ENCODE results near the gene AGGF1.
"Not testable (repeated sequence)": the region's sequence is repeated elsewhere in the genome, so short reads cannot be mapped to it uniquely, and the experiment has no call there.

The AGGF1 gene

GRCh38 chr5:77031891-77032290, 1.7 kb downstream of the AGGF1 start:
- TF ChIP-seq JUND (IDR thresholded peaks at IDR 0.05; ENCODE audit: low read depth): no peak
- in situ Hi-C loops (cut with HindIII; ENCODE audit: low pct_unique_long_range_greater_than_20kb, low sequenced_read_pairs): no loop called here
- DNase-seq (ENCODE audit: low read depth in 1 of 2, low spot score in 1 of 2): no peak

- in situ Hi-C loops (cut with HindIII; ENCODE audit: low pct_unique_long_range_greater_than_20kb, low sequenced_read_pairs): no loop called here
- TF ChIP-seq JUND (IDR thresholded peaks at IDR 0.05; ENCODE audit: low read depth): no peak
- no peak for DNase-seq (ENCODE audit: low read depth in 1 of 2, low spot score in 1 of 2)
Measured at GRCh38 chr5:77032635-77033034, 2.4 kb downstream of the AGGF1 start.

GRCh38 chr5:77033338-77033737, 3.1 kb downstream of the AGGF1 start:
- no peak for TF ChIP-seq JUND (IDR thresholded peaks at IDR 0.05; ENCODE audit: low read depth)
- no peak for DNase-seq (ENCODE audit: low read depth in 1 of 2, low spot score in 1 of 2)
- in situ Hi-C loops (cut with HindIII; ENCODE audit: low pct_unique_long_range_greater_than_20kb, low sequenced_read_pairs): no loop called here

- DNase-seq (ENCODE audit: low read depth in 1 of 2, low spot score in 1 of 2): no peak
- in situ Hi-C loops (cut with HindIII; ENCODE audit: low pct_unique_long_range_greater_than_20kb, low sequenced_read_pairs): no loop called here
Measured at GRCh38 chr5:77035950-77036349, 5.7 kb downstream of the AGGF1 start.

GRCh38 chr5:77046416-77047073, 16.3 kb downstream of the AGGF1 start:
- in situ Hi-C loops (cut with HindIII; ENCODE audit: low pct_unique_long_range_greater_than_20kb, low sequenced_read_pairs): no loop called here
- no peak for DNase-seq (ENCODE audit: low read depth in 1 of 2, low spot score in 1 of 2)
- no peak for TF ChIP-seq JUND (IDR thresholded peaks at IDR 0.05; ENCODE audit: low read depth)

More at GRCh38 chr5:77035950-77036349, 5.7 kb downstream of the AGGF1 start:
- no peak for TF ChIP-seq JUND (IDR thresholded peaks at IDR 0.05; ENCODE audit: low read depth)

- in situ Hi-C loops (cut with HindIII; ENCODE audit: low pct_unique_long_range_greater_than_20kb, low sequenced_read_pairs): no loop called here
- peak in 1 of 2 experiments; percentile 24 for DNase-seq (ENCODE audit: low read depth in 1 of 2, low spot score in 1 of 2)
- TF ChIP-seq JUND (IDR thresholded peaks at IDR 0.05; ENCODE audit: low read depth): no peak
Measured at GRCh38 chr5:77064040-77064439, 33.8 kb downstream of the AGGF1 start.

GRCh38 chr5:77065256-77065655, 35.1 kb downstream of the AGGF1 start:
- no peak for DNase-seq (ENCODE audit: low read depth in 1 of 2, low spot score in 1 of 2)
- TF ChIP-seq JUND (IDR thresholded peaks at IDR 0.05; ENCODE audit: low read depth): no peak
- in situ Hi-C loops (cut with HindIII; ENCODE audit: low pct_unique_long_range_greater_than_20kb, low sequenced_read_pairs): no loop called here

- in situ Hi-C loops (cut with HindIII; ENCODE audit: low pct_unique_long_range_greater_than_20kb, low sequenced_read_pairs): no loop called here
- no peak for TF ChIP-seq JUND (IDR thresholded peaks at IDR 0.05; ENCODE audit: low read depth)
- no peak for DNase-seq (ENCODE audit: low read depth in 1 of 2, low spot score in 1 of 2)
Measured at GRCh38 chr5:77066184-77066583, 36.0 kb downstream of the AGGF1 start.

- no peak for TF ChIP-seq JUND (IDR thresholded peaks at IDR 0.05; ENCODE audit: low read depth)
- no peak for DNase-seq (ENCODE audit: low read depth in 1 of 2, low spot score in 1 of 2)
- in situ Hi-C loops (cut with HindIII; ENCODE audit: low pct_unique_long_range_greater_than_20kb, low sequenced_read_pairs): no loop called here
Measured at GRCh38 chr5:77066823-77067442, 36.7 kb downstream of the AGGF1 start.

GRCh38 chr5:77073667-77074066, 43.5 kb downstream of the AGGF1 start:
- in situ Hi-C loops (cut with HindIII; ENCODE audit: low pct_unique_long_range_greater_than_20kb, low sequenced_read_pairs): no loop called here
- no peak for TF ChIP-seq JUND (IDR thresholded peaks at IDR 0.05; ENCODE audit: low read depth)
- no peak for DNase-seq (ENCODE audit: low read depth in 1 of 2, low spot score in 1 of 2)

GRCh38 chr5:77074745-77075144, 44.5 kb downstream of the AGGF1 start:
- no peak for TF ChIP-seq JUND (IDR thresholded peaks at IDR 0.05; ENCODE audit: low read depth)
- in situ Hi-C loops (cut with HindIII; ENCODE audit: low pct_unique_long_range_greater_than_20kb, low sequenced_read_pairs): no loop called here
- DNase-seq (ENCODE audit: low read depth in 1 of 2, low spot score in 1 of 2): no peak

- in situ Hi-C loops (cut with HindIII; ENCODE audit: low pct_unique_long_range_greater_than_20kb, low sequenced_read_pairs): no loop called here
- peak in 1 of 2 experiments; percentile 46 for DNase-seq (ENCODE audit: low read depth in 1 of 2, low spot score in 1 of 2)
- TF ChIP-seq JUND (IDR thresholded peaks at IDR 0.05; ENCODE audit: low read depth): no peak
Measured at GRCh38 chr5:77076961-77077828, 47.0 kb downstream of the AGGF1 start.

- no peak for DNase-seq (ENCODE audit: low read depth in 1 of 2, low spot score in 1 of 2)
- TF ChIP-seq JUND (IDR thresholded peaks at IDR 0.05; ENCODE audit: low read depth): no peak
- in situ Hi-C loops (cut with HindIII; ENCODE audit: low pct_unique_long_range_greater_than_20kb, low sequenced_read_pairs): no loop called here
Measured at GRCh38 chr5:77077829-77078176, 47.6 kb downstream of the AGGF1 start.

GRCh38 chr5:77080479-77080878, 50.3 kb downstream of the AGGF1 start:
- in situ Hi-C loops (cut with HindIII; ENCODE audit: low pct_unique_long_range_greater_than_20kb, low sequenced_read_pairs); DNase-seq (ENCODE audit: low read depth in 1 of 2, low spot score in 1 of 2): not testable (repeated sequence)

All from T47D (cell line).